ENCODE measurements around the gene FAM3A.

DNA sequence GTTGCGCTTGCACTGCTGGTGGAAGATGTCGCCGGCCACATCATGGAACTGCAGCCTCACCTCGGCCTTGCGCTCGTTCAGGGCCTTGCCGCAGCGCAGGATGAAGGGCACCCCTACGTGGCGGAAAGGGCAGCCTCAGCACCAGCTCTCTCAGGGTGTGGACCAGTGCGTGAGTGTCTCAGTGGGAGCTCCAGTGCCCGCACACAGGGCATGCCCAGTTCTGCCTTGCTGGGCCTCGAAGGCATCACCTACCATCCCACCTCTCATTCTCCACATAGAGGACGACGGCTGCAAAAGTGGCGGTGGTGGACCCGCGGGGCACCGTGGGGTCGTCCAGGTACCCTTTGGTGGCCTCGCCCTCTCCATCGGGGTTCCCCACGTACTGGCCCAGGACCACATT, 16.7 kb upstream of the FAM3A start:
- TF ChIP-seq, protein P1, sequence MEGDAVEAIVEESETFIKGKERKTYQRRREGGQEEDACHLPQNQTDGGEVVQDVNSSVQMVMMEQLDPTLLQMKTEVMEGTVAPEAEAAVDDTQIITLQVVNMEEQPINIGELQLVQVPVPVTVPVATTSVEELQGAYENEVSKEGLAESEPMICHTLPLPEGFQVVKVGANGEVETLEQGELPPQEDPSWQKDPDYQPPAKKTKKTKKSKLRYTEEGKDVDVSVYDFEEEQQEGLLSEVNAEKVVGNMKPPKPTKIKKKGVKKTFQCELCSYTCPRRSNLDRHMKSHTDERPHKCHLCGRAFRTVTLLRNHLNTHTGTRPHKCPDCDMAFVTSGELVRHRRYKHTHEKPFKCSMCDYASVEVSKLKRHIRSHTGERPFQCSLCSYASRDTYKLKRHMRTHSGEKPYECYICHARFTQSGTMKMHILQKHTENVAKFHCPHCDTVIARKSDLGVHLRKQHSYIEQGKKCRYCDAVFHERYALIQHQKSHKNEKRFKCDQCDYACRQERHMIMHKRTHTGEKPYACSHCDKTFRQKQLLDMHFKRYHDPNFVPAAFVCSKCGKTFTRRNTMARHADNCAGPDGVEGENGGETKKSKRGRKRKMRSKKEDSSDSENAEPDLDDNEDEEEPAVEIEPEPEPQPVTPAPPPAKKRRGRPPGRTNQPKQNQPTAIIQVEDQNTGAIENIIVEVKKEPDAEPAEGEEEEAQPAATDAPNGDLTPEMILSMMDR (IDR thresholded peaks at IDR 0.05 in 2 of 3, conservative IDR thresholded peaks at IDR 0.05 in 1 of 3; ENCODE audit: control insufficient read depth in 2 of 3, extremely low read depth in 1 of 3, insufficient read depth in 1 of 3, low read depth in 3 of 3, low read length in 3 of 3): no peak
- TF ChIP-seq, protein P2, sequence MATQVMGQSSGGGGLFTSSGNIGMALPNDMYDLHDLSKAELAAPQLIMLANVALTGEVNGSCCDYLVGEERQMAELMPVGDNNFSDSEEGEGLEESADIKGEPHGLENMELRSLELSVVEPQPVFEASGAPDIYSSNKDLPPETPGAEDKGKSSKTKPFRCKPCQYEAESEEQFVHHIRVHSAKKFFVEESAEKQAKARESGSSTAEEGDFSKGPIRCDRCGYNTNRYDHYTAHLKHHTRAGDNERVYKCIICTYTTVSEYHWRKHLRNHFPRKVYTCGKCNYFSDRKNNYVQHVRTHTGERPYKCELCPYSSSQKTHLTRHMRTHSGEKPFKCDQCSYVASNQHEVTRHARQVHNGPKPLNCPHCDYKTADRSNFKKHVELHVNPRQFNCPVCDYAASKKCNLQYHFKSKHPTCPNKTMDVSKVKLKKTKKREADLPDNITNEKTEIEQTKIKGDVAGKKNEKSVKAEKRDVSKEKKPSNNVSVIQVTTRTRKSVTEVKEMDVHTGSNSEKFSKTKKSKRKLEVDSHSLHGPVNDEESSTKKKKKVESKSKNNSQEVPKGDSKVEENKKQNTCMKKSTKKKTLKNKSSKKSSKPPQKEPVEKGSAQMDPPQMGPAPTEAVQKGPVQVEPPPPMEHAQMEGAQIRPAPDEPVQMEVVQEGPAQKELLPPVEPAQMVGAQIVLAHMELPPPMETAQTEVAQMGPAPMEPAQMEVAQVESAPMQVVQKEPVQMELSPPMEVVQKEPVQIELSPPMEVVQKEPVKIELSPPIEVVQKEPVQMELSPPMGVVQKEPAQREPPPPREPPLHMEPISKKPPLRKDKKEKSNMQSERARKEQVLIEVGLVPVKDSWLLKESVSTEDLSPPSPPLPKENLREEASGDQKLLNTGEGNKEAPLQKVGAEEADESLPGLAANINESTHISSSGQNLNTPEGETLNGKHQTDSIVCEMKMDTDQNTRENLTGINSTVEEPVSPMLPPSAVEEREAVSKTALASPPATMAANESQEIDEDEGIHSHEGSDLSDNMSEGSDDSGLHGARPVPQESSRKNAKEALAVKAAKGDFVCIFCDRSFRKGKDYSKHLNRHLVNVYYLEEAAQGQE (IDR thresholded peaks at IDR 0.05; ENCODE audit: low read depth, low read length): no peak
- TF ChIP-seq ZZZ3 (IDR thresholded peaks at IDR 0.05; ENCODE audit: control insufficient read depth, insufficient read length, low read depth) (no peak), RCOR1 (conservative IDR thresholded peaks at IDR 0.05; ENCODE audit: low read depth, low read length) (no peak), POLR2AphosphoS5 (IDR thresholded peaks at IDR 0.05; ENCODE audit: low read length) (no peak)
- TF ChIP-seq, protein P3, sequence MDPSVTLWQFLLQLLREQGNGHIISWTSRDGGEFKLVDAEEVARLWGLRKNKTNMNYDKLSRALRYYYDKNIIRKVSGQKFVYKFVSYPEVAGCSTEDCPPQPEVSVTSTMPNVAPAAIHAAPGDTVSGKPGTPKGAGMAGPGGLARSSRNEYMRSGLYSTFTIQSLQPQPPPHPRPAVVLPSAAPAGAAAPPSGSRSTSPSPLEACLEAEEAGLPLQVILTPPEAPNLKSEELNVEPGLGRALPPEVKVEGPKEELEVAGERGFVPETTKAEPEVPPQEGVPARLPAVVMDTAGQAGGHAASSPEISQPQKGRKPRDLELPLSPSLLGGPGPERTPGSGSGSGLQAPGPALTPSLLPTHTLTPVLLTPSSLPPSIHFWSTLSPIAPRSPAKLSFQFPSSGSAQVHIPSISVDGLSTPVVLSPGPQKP (IDR thresholded peaks at IDR 0.05; ENCODE audit: low read depth, low read length): no peak
